ENCODE data around the gene LDHA. TPM values are rescaled to one million over a fixed set of nuclear protein-coding genes. Genes with fewer than 3 reads are reported as not detected.

LDHA gene
- polyA plus RNA-seq, 3 donors = 191 to 501 (median 438) TPM

DNA sequence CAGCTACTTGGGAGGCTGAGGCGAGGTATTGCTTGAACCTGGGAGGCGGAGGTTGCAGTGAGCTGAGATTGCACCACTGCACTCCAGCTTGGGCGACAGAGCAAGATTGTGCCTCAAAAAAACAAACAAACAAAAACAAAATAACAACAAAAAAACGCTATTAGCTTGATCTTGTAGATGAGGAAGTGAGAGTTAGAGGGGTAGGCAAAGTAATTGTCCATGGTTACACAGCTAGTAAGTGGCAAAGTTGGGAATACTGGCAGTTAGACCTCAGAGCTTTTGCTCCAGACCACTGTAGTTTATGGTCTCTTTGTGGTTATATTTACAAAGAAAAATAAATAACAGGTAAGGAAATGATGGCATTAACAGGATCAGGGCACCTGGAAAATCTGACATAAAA is 32.9 kb downstream of the LDHA start:
- Mint-ChIP-seq H3K4me3 (no peak overlapping the region), H3K27ac (no peak overlapping the region), H3K4me1 (peaks cover 2% of the 10 kb centered on the region), H3K27me3 (ENCODE audit: low read depth in 3 of 3) (peaks cover 3 to 4% (median 4%) of the 10 kb centered on the region in 3 donors), H3K9me3 (peaks cover 0 to 2% (median 0%) of the 10 kb centered on the region in 7 donors), H3K36me3 (no peaks in the 10 kb centered on the region)
- H3K36me3 ChIP-seq (replicated peaks in 1 of 2; ENCODE audit: control insufficient read depth in 1 of 2, insufficient read depth in 2 of 2, low read length in 2 of 2) = no peaks in the 10 kb centered on the region
- H2AFZ ChIP-seq (ENCODE audit: insufficient read depth, low read depth, low read length, poor library complexity, severe bottlenecking) = no peak overlapping the region
- no peaks in the 10 kb centered on the region for H3K9me3 ChIP-seq (replicated peaks in 1 of 2; ENCODE audit: control insufficient read depth in 1 of 2, insufficient read depth in 1 of 2, low read length in 2 of 2)
- no peak overlapping the region for H3K4me2 ChIP-seq (replicated peaks; ENCODE audit: extremely low read depth, low read length, poor library complexity, severe bottlenecking)
- no peaks in the 10 kb centered on the region for H3K27me3 ChIP-seq (ENCODE audit: control insufficient read depth in 2 of 2, insufficient read depth in 2 of 2, low read length in 2 of 2)
- H4K20me1 ChIP-seq (ENCODE audit: insufficient read depth, low read length) = no peaks in the 10 kb centered on the region
- DNase-seq = no peak
- whole genome bisulfite sequencing (ENCODE audit: insufficient coverage) = no CpG with 5 or more reads among the region's 4 CpGs
- no peak overlapping the region for H3K27ac ChIP-seq (ENCODE audit: low read depth in 1 of 2, low read length in 2 of 2)
- TF ChIP-seq, protein P1, sequence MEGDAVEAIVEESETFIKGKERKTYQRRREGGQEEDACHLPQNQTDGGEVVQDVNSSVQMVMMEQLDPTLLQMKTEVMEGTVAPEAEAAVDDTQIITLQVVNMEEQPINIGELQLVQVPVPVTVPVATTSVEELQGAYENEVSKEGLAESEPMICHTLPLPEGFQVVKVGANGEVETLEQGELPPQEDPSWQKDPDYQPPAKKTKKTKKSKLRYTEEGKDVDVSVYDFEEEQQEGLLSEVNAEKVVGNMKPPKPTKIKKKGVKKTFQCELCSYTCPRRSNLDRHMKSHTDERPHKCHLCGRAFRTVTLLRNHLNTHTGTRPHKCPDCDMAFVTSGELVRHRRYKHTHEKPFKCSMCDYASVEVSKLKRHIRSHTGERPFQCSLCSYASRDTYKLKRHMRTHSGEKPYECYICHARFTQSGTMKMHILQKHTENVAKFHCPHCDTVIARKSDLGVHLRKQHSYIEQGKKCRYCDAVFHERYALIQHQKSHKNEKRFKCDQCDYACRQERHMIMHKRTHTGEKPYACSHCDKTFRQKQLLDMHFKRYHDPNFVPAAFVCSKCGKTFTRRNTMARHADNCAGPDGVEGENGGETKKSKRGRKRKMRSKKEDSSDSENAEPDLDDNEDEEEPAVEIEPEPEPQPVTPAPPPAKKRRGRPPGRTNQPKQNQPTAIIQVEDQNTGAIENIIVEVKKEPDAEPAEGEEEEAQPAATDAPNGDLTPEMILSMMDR (IDR thresholded peaks at IDR 0.05) = no peak
- no peak overlapping the region for H3K9ac ChIP-seq (ENCODE audit: insufficient read depth, low read length, poor library complexity, severe bottlenecking)
- no peak overlapping the region for H3K4me3 ChIP-seq (replicated peaks in 1 of 3; ENCODE audit: low read depth in 2 of 3, low read length in 3 of 3)
- intact Hi-C loops (cut with micrococcal nuclease) = no loop called here
- H3K4me1 ChIP-seq (ENCODE audit: control insufficient read depth in 1 of 2, insufficient read depth in 2 of 2, low read length in 2 of 2) = no peaks in the 10 kb centered on the region
- H3K79me2 ChIP-seq (ENCODE audit: insufficient read depth, low read length) = no peaks in the 10 kb centered on the region

DNA sequence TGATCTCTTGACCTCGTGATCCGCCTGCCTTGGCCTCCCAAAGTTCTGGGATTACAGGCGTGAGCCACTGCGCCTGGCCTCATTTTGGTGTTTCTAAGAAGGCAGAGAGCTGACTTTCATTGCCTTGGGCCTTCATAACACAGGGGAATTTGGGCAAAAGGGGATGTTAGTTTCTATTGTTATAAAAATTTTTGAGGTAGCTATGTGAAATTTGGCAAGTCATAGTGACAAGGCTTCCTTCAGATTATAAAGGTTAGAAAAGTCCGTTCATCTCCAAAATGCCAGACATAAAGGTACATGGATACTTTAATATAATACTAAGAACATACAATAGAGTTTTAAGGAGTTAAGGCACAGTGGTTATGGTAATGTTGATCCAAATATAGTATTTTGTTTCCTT is 35.0 kb downstream of the LDHA start:
- no peak overlapping the region for H3K9ac ChIP-seq (ENCODE audit: insufficient read depth, low read length, poor library complexity, severe bottlenecking)
- TF ChIP-seq, protein P1 (IDR thresholded peaks at IDR 0.05) = no peak
- Mint-ChIP-seq H3K4me3 (no peak overlapping the region), H3K27ac (peak overlapping the region in 2 of 7 donors; percentile 42 to 75), H3K36me3 (no peaks in the 10 kb centered on the region), H3K9me3 (peaks cover 0 to 2% (median 0%) of the 10 kb centered on the region in 7 donors), H3K4me1 (peaks cover 2% of the 10 kb centered on the region), H3K27me3 (ENCODE audit: low read depth in 3 of 3) (peaks cover 3 to 4% (median 4%) of the 10 kb centered on the region in 3 donors)
- no peaks in the 10 kb centered on the region for H4K20me1 ChIP-seq (ENCODE audit: insufficient read depth, low read length)
- intact Hi-C loops (cut with micrococcal nuclease) = no loop called here
- H3K36me3 ChIP-seq (replicated peaks in 1 of 2; ENCODE audit: control insufficient read depth in 1 of 2, insufficient read depth in 2 of 2, low read length in 2 of 2) = no peaks in the 10 kb centered on the region
- no peaks in the 10 kb centered on the region for H3K9me3 ChIP-seq (replicated peaks in 1 of 2; ENCODE audit: control insufficient read depth in 1 of 2, insufficient read depth in 1 of 2, low read length in 2 of 2)
- WGBS (ENCODE audit: insufficient coverage) = 100% methylated on average over 4 of the region's 5 CpGs
- H3K4me2 ChIP-seq (replicated peaks; ENCODE audit: extremely low read depth, low read length, poor library complexity, severe bottlenecking) = no peak overlapping the region
- no peak for DNase-seq
- no peak overlapping the region for H3K27ac ChIP-seq (ENCODE audit: low read depth in 1 of 2, low read length in 2 of 2)
- H2AFZ ChIP-seq (ENCODE audit: insufficient read depth, low read depth, low read length, poor library complexity, severe bottlenecking) = no peak overlapping the region
- H3K79me2 ChIP-seq (ENCODE audit: insufficient read depth, low read length) = no peaks in the 10 kb centered on the region
- no peaks in the 10 kb centered on the region for H3K4me1 ChIP-seq (ENCODE audit: control insufficient read depth in 1 of 2, insufficient read depth in 2 of 2, low read length in 2 of 2)
- H3K27me3 ChIP-seq (ENCODE audit: control insufficient read depth in 2 of 2, insufficient read depth in 2 of 2, low read length in 2 of 2) = no peaks in the 10 kb centered on the region
- H3K4me3 ChIP-seq (replicated peaks in 1 of 3; ENCODE audit: low read depth in 2 of 3, low read length in 3 of 3) = no peak overlapping the region
